Stimulated activated CD4-positive, alpha-beta T cell treated with anti-CD3 and anti-CD28 coated beads, Interleukin-15, amount 100 ng/mL, for 1 hour (primary cell): ENCODE data around the gene DRC3.
"Not testable (repeated sequence)": the region's sequence is repeated elsewhere in the genome, so short reads cannot be mapped to it uniquely, and the experiment has no call there.

Experiments used
- DNase-seq, 2 donors: peaks; one replicate each; pipeline ENCODE4 v3.0.0-alpha.2; 2020; ENCODE audit warnings: low read depth in 1 of 2, low spot score in 1 of 2

The DRC3 gene

DNA sequence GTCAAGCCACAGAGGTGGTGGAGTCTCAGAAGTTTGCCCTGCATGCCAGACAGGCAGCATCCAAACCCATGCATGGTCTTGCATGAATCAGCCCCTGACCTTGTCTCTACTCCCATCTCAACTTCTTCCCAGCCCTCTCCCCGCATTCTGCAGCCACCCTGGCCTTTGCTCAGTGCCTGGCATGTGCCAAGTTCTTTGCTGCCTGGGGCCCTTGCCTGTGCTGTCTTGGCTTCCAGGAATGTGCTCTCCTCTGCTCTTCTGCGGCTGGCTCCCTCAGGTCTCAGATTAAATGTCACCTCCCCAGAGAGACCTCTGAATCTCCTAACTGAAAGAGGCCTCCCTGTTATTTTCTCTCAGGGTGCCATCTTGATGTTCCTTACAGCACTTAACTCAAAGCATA is 17.6 kb downstream of the DRC3 start:
- DNase-seq: no peak

DNA sequence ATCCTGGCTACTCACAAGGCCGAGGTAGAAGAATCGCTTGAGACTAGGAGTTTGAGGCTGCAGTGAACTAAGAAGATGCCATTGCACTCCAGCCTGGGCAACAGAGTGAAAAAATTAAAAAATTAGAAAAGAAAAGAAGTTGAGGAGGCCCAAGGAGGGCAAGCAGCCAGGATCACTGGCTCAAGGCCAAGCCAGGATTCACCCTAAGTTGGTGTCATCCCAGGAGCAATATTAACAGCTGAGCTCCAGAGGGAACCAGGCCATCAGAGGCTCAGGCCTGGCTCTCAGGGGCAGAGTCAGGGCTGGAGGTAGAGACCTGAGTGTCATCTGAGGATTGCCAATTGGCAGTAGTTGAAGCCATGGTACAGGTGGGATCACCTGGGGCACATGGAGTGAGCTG is 20.7 kb downstream of the DRC3 start:
- DNase-seq: no peak

DNA sequence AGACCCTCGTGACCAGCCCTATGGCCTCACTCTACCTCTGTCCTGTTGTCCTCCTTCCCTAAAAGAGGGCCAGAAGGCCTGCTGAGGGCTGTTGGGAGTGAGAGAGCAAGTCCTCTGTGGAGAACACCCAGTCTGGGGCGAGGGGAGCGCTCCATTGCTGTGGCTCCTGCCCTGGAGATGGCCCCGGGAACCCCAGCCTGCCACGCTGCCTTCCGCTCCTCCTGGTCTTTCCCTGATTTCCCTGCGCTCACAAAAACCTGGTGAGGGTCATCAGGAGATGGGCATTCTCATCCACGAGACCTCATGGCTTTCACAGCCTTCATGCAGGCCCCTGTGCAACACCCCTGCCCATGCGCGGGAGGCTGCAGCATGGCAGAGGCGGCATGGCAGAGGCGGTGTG is 21.2 kb downstream of the DRC3 start:
- DNase-seq: no peak

DNA sequence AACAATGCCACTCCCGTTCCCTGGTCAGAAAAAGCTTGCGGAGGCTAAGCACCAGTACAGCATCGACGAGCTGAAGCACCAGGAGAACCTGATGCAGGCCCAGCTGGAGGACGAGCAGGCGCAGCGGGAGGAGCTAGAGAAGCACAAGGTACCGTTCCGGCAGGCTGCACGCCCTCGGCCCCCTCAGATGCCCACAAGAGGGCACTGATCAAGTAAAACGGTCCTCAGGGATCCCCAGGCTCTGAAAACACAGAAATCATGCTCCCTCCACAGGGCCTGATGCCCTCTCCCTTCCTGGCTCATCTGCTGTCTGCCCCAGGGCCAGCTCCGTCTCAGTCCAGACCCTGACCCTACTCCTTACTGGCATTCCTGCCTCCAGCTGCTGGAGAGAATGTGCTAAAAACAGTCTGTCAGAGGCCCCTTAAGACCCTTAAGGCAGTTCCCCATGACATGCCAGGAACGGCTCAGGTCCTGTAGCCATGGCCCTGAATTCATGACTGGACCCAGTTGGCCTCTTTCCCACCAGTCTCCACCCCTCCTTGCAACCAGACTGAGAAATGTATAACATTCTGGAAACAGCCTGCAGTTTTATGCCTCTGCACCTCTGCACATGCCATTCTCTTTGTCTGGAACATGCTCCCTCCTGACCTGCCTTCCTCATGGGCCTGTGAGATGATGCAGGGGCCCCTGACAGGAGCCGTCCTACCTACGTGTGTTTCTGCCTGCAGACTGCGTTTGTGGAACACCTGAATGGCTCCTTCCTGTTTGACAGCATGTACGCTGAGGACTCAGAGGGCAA is 21.8 kb downstream of the DRC3 start:
- no peak for DNase-seq

DNA sequence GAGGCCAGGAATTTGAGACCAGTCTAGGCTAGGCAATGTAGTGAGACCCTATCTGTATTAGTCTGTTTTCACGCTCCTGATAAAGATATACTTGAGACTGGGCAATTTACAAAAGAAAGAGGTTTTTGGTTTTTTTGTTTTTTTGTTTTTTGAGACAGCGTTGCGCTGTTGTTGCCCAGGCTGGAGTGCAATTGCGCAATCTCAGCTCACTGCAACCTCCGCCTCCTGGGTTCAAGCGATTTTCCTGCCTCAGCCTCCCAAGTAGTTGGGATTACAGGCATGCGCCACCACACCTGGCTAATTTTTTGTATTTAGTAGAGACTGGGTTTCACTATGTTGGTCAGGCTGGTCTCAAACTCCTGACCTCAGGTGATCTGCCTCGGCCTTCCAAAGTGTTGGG is 23.2 kb downstream of the DRC3 start:
- DNase-seq: not testable (repeated sequence)

DNA sequence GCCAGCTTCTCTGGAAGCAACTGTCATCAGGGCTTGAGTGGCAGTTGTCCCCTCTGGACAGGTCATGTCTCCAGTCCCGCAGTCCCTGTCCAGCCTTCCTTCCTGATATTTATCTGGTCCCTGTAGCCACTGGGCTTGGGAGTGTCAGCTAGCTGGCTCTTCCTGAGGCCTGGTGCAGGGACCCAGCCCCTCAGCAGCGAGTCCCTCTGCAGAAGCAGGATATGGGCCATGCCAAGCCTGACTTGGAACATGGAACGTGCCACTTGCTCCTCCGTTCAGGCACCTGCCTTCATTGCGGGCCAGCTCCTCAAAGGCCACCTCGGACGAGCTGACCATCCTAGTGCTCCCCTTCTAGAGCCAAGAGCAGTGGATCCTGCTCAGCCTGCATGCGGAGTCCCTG is 26.3 kb downstream of the DRC3 start:
- DNase-seq: no peak

DNA sequence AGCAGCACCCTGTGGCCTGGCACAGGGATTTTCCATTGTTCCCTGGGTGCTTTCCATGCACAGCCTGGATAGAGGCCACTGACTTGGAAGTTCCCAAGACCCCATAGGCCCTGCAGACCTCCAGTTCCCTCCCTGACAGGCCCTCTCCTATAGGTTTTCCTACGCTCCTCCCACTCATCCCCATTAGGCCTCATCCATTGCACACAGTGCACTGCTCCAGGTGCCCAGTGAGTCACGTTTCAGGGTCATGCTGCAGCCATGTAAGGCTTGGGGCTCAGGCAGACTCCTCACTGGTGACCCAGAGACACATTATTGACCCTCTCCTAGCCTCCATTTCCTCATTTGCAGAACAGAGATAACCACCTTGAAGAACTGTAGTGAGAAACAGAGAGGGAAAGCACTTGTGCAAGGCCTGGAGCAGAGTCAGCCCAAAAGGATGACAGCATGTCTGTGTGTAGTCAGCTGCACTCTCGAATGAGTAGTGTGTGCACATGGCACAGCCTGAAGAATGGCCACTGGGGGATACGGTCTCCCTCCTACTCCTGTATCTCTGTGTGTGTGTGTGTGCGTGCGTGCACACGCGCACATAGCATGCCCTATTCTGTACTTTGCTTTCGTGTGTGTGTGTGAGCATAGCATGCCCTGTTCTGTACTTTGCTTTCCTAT is 26.8 kb downstream of the DRC3 start:
- DNase-seq: no peak

DNA sequence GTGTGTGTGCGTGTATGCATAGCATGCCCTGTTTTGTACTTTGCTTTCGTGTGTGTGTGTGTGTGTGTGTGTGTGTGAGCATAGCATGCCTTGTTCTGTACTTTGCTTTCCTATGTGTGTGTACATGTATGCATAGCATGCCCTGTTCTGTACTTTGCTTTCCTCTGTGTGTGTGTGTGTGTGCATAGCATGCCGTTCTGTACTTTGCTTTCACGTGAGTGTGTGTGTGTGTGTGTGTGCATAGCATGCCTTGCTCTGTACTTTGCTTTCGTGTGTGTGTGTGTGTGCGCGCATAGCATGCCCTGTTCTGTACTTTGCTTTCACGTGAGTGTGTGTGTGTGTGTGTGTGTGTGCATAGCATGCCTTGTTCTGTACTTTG is 27.4 kb downstream of the DRC3 start:
- no peak for DNase-seq

DNA sequence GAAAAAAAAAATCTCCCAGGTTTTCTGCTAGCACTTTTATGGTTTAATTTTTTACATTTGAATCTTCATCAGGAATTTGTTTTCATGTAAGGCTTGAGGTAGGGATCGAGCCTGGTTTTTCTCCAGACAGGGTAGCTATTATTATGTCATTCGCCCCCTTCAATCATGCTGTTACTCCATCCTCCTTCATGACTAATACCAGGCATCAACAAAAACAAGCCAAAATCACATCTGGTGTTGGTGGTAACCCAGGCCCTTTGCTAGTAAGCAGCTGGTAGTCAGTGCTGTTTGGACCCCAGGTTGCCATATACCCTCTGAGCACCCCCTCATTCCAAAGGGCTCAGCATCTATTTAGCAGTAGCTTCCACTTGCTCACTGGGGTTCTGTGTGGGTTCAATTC is 29.5 kb downstream of the DRC3 start:
- DNase-seq: no peak

DNA sequence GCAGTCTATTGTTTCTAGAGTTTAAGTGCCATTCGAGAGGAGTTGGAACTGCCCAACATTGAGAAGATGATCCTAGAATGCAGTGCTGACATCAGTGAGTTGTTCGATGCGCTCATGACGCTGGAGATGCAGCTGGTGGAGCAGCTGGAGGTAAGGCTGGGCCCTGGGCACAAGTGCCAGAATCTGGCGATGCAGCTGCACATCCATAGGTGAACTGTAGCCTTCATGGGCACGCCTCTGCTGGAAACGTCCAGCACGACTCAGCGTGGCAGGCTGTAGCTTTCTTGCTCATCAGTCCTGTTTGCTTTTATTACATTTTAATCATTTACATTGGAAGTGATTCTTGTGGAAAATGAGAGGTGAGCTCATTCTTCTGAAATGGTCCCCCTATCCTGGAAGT is 31.7 kb downstream of the DRC3 start:
- DNase-seq: no peak

DNA sequence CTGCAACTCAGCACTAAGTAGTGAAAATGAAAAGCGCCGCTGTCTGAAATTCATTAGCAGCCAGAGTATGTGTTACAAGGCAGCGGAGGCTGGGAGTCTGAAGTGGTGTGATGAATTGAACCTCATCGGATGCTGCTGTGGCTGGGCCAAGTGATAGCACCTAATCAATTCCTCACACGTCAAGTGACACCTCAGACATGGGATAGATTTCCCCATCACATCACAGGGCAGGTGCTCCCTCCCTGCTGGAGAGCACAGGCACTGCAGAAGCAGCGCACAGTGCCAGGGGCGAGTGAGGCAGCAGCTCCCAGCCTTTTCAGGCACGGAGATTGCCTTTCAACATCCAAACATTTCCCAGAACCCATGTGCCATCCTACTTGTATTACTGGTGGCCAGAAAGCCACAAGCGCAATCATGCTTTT is 32.2 kb downstream of the DRC3 start:
- DNase-seq: no peak

DNA sequence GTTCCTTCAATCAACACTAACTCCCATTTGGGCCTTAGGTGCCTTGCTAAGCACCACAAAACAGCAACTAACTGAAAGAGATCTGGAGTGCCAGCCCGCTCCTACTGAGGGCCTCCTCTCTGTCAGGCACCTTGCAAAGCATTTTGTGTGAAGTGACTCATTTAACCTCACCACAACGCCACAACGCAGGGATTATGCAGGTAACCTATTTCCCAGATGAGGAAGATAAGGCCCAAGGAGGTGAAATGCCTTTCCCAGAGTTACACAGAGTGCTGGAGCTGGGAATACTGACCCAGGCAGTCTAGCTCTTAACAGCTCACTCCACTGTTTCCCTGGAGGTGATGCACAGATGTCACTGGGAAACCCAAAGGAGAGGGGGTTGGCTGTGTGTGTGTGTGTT is 32.8 kb downstream of the DRC3 start:
- no peak for DNase-seq

DNA sequence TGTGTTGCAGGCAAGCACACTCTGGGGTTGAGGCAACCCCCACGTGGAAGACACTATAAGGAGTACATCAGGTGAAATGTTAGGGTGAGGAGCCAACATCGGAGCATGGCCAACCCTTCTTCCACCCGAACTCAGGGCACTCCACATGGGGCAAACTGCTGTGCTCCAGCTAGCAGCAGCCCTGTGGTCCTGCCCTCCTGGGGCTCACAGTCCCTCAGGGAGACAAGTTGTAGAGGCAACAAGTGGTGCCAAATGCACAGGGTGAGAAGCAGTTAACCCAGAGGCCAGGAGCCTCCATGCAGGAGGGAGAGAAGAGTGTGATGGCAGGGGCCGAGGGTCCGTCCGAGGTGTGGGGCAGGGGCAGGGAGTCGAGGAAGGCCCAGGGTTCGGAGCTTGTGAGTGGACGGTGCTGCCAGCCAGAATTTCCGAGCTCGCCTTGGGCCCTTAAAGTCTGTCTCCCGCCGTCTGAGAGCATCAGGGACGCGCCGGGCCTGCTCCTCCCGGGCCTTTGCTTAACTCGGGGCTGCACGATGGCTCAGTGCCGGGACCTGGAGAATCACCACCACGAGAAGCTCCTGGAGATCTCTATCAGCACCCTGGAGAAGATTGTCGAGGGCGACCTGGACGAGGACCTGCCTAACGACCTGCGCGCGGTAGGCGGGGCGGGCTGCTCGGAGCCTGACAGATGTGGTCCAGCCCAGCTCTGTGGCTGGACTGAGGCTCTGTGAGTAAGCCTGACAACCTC is 34.0 kb downstream of the DRC3 start:
- DNase-seq: no peak

DNA sequence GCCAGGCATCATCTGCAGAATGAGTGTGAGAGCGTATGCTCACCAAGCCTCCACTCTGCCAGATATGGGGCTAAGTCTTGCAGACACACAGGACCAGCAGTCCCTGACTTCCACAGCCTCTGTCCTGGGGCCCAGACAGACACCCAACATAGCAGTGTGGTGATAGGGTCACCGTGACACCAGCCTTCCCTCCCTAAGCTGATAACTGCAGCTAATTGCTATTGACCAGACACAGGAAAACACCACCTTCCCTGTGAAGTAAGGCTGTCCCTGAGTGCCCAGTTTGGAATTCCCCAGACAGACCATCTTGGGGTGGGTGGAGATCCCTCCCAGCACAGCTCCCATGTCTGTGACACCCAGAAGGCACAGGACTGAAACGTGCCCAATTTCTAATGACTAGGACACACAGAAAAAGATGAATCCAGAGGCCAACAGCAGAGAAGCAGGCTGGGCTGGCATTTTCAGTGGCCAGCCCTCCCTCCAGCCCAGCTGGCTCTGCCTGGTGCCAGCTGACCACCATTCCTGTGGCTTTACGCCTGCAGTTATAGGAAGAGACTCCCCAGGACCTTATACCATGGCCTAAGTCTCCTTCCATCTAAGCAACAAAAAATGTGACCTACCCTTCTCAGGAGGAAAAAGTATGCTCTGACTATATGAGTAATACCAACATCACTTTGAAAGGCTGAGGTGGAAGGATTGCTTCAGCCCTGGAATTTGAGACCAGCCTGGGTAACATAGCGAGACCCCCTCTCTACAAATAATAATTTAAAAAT is 36.0 kb downstream of the DRC3 start:
- DNase-seq: no peak

DNA sequence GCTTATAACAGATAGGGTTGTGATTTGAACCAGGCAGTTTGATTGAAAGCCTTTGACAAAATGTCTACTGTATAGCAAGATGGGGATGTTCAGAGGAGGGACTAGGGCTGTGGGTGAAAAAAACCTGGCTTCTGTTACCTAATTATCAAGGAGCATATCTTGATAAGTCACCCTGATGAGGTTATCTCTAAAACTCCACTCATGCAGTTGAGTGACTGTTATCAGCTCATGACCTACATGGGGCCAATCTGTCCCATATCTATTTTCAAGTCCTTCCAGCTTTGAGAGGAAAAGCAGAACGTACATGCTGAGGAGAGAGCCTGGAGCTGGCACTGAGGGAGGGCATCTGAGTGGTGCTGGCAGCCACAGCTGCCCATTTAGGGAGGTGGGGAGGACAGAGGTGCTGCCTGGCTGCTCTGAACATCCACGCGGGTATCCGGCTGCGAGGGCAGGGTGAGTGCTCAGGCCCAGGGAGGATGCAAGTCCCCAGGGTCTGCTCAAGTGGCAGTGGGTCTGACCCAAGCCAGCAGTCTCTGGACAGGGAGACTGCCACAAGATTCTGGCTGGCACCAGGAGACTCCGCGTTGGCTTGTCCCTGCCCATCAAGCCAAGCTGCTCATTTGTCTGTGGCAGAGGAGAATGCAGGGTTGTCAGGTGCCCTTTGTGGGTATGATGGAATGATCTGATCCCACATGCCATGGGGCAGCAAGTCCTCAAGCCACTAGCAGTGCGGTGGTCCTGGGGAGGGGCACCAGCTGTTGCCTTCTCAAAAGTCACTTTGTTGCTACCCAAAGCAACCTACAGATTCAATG is 37.2 kb downstream of the DRC3 start:
- no peak for DNase-seq

DNA sequence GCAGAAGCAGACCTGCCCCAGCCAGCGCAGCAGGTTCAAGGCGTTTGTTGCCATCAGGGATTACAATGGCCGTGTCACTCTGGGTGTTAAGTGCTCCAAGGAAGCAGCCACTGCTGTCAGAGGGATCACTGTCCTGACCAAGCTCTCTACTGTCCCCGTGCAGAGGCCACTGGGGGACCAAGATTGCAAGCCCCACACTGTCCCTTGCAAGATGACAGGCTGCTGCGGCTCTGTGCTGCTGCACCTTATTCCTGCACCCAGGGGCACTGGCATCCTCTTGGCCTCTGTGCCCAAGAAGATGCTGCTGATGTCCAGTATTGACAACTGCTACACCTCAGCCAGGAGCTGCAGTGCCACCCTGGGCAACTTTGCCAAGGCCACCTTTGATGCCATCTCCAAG is 38.6 kb downstream of the DRC3 start:
- DNase-seq: no peak

DNA sequence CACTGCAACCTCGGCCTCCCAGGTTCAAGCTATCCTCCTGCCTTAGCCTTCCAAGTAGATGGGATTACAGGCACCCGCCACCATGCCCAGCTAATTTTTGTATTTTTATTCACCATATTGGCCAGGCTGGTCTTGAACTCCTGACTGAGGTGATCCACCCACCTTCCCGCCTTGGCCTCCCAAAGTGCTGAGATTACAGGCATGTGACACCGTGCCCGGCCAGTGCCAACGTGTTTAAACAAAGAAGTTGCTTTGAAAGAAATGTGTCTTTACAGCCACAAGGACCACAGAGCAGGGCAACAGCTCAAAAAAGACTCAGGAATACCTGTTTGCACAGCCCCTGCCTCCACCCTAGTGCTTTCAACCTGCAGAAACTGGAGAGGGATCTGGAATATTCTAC is 41.3 kb downstream of the DRC3 start:
- no peak for DNase-seq

DNA sequence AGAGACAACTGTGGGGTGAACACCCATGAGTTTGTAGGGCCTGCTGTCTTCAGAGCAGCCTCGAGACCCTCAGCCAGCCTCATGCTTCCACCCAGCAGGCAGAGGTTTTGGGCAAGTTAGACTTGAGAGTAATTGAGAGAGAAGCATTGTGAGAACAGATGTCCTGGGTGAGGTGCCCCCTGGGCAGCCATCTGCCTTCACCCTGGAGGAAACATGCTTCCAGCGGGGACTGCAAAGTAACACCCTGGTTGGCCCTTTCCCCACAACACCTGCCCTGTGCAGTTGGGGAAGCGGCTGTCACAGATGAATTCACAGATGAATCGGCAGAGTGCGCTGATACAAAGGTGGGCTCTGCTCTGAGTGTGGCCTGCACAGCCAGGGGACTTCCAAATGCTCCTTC is 42.9 kb downstream of the DRC3 start:
- DNase-seq: no peak

DNA sequence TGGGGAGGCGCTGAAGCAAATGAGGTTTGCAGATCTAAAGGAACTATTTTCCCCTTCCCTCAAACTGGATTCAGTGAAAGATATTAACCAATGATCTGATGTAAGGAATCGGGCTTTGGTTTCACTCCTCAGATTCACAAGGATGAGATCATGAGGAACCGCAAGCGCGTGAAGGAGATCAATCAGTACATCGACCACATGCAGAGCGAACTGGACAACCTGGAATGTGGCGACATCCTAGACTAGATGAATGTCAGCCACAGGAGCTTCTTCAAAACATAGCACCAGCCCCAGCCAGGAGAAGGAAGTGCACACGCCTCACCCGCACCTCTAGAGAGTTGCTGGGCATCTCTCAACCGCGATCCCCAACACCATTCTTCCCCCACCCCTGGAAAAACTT is 43.8 kb downstream of the DRC3 start:
- no peak for DNase-seq

DNA sequence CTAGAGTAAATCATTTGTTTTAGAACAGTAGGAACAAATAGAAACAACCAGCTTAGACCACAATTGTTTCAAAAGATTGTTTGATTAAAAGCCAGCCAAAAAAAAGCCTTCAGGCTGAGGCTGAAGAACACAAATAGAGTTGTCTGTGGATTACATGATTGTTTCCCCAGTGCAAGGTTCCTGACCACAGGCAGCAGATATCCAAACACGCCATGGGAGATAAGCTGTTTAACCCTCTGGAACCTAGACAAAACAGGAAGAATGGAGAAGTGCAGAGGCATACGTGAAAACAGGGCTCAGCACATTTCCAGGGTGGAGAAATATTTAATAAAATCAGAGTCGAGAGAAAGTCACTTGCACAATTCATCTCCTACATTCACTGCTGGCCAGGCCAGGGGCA is 45.3 kb downstream of the DRC3 start:
- DNase-seq: no peak
